Measurements from ENCODE around the gene CCDC63.

Gene CCDC63

DNA sequence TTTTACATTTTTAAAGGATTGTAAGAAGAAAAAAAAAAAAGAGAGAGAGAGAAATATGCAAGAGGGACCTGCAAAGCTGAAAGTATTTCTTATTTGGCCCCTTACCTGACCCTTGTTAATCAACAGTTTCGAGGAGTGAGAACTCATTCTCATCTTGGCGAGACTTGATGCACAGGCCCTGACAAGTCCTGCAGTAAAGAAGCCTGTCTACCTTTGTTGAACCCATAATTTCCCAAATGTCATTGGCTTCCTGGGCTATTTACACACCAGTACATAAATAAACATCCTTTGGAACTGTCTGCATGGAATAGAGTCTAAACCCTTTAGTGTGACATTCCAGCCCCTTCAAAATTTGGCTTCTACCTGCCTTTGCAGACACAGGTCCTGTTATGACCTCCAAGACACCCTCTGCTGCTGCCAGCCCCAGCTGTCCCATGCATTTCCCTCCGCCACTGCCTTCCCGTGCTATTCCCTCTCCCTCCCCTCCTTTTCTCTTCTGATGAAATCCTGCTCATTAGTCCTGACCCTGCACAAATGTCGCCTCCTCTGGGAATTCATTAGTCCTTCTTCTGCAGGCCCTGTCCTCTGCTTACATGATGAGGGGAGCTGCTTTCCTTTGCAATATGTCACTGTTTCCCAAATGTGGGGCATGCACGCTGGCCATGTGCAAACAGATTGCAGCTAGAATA, 38.5 kb downstream of the CCDC63 start:
- FAIRE-seq: no peak

DNA sequence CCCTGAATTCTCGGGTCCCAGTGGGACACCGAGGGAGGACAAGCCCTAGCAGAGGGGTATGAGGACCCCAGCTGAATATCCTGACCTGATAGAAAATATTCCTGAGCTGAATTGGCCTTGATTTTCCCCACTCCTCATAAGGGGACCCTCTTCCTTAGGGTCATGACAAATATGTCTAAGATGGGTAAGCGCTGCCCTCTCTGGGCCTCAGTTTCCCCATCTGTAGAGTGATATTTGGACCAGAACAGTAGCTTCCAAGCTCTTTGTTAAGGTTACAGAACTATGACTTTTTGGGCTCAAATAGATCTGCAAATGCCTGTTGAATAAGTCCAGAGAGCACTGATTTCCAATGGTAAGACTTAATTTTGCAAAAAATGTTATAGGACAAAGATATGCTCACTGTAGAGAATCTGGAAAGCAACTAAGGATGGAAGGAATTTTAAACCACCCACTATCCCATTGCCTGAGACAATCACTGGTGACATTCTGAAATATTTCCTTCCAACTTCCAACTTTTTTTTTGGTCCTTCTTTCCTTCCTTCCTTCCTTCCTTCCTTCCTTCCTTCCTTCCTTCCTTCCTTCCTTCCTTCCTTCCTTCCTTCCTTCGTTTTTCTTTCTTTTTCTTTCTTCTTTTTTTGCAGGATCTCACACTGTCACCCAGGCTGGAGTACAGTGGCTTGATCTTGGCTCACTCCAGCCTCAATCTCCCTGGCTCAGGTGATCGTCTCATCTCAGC, 41.6 kb downstream of the CCDC63 start:
- no peak for FAIRE-seq

DNA sequence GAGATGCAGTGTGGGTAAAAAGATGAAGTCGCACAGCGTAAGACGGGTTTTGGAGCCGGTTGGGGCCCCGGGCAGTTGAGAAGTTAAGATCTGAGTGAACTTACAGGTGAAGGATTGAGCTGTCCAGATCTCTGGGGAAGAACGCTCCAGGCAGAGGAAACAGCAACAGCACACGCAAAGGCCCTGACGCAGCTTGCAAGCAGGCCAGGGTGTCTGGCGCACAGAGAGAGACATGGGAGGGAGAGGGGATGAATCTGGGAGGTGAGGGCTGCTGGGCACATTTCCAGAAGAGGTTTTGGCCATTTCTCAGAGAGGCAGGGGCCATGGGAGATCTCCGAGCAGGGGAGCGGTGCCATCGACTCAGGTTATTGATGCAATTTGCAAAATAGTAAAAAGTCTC, 42.6 kb downstream of the CCDC63 start:
- no peak for FAIRE-seq

DNA sequence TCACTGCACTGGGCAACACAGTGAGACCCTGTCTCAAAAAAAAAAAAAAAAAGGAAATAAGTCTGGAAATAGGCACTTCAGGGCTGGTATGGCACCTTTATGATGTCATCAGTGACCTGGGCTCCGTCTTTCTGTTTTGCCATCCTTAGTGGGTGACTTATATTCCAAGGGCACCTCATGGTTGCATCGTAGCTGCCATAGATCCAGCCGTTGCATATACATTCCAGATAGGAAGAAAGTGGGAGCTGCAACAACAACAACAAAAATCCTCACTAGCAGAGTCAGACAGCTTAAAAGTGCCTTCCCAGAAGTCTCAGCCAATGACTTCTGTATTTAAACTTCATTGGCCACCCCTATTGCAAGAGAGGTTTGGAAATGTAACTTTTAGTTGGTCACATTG, 47.2 kb downstream of the CCDC63 start:
- FAIRE-seq: no peak

DNA sequence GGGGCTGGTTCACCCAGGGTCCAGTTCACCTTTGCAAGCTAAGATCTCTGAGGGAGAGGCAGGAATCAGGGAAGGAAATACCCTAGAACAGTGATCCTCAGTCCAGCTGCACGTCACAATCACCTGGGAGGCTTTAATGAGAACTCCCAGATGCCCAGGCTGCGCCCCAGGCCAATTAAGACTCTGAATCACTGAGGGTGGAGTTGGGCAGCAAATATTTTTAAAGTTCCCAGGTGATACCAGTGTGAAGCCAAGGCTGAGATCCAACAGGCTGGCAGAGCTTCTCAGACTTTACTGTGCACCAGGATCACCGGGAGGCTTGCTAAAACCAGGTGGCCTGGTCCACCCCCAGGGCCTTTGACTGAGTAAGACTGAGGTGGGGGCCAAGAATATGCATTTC, 49.8 kb downstream of the CCDC63 start:
- no peak for FAIRE-seq

DNA sequence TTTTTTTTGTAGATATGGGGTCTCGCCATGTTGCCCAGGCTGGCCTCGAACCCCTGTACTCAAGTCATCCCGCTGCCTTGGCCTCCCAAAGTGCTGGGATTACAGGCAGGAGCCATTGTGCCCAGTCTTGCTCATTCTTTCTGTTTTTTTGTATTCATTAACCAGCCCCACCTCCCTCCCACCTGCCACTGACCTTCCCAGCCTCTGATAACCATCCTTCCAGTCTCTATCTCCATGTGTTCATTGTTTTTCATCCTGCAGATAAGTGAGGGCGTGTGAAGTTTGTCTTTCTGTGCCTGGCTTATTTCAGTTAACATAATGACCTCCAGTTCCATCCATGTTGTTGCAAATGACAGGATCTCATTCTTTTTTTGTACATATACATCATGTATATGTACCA, 54.6 kb downstream of the CCDC63 start:
- no peak for FAIRE-seq

DNA sequence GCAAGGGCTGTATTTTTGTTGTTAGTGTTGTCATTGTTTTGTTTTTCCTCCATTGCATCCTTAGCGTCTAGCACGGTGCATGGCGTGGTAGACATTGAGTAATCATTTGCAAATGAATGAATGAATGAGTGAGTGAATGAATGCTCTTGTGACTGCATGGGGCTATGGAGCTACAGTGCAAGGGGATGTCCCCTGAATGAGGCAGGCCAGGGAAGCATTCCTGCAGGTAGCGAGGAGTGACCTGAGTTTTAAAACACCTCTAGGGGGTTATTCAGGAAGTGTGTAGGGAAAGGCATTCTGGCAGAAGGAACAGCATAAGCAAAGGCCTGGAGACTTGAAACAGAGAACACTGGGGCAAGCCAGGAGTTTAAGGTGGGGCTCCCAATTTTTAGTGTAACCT, 56.7 kb downstream of the CCDC63 start:
- FAIRE-seq: no peak

DNA sequence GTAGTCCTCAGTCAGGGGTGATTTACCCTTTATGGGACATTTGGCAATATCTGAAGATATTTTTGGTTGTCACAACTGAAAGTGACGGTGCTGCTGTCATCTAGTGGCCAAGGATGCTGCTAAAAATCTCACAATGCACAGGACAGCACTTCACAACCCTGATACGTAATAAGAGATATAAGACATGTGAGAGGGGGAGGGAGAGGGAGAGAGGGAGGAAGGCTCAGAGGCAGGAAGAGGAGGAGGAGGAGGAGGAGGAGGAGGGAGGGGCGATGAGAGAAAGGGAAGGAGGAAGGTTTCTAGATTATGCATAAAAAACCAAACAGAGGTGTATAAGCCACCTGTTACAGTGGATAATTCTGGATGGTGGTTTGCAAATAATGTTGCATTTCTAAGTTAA, 59.3 kb downstream of the CCDC63 start:
- no peak for FAIRE-seq

DNA sequence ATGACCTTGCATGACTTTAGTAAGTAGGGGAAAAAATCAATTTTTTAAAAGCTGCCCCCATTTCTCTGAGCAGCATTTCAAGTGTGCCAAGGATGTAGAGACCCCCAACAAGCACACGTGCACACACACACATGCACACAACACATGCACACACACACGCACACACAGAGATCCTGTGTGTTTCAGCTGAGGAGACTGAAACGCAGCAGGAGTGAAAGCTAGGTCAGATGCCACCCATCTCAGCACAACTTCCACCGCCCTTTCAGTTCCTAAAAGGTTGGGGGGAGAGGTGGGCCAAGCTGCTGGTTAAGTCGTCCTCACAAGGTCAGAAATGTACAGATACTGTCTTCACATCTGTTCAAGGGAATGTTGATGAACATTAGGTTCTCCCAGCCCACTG, 59.7 kb downstream of the CCDC63 start:
- FAIRE-seq: no peak

DNA sequence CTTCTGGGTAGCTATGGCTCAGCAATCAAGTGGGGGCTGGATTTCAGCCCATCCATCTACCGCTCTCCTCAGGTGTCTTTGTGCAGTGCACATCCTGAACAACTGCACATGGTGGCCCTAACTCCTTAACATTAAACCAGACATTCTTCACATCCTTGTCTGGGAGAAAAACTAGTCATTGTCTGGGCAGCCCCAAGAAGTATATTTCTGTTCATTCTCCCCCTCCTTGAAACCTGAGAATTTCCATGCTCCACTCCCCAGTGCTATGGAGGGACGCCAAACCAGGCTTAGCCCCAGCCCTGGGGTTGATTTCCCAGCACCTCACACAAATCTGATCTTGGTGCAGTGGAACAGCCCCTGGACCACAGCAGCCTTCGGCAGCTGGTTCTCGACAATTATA, 60.2 kb downstream of the CCDC63 start:
- no peak for FAIRE-seq

DNA sequence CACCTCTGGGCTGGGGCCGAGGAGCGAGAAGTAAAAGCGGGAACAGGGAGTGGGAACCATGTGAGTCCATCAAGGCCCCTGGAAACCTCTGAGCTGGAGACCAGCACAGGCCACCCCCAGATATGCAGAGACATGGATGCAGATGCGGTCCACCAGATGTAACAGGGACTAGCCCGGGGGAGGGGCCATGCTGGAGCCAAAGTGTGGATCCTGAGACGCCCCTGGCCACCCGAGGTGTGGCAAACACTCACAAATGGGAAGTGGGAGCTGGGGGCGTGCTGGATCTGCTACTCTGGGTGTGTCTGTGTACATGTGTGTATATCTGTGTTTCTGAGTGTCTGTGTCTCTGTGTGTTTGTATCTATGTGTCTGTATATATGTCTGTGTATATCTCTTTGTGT, 60.8 kb downstream of the CCDC63 start:
- FAIRE-seq: no peak

DNA sequence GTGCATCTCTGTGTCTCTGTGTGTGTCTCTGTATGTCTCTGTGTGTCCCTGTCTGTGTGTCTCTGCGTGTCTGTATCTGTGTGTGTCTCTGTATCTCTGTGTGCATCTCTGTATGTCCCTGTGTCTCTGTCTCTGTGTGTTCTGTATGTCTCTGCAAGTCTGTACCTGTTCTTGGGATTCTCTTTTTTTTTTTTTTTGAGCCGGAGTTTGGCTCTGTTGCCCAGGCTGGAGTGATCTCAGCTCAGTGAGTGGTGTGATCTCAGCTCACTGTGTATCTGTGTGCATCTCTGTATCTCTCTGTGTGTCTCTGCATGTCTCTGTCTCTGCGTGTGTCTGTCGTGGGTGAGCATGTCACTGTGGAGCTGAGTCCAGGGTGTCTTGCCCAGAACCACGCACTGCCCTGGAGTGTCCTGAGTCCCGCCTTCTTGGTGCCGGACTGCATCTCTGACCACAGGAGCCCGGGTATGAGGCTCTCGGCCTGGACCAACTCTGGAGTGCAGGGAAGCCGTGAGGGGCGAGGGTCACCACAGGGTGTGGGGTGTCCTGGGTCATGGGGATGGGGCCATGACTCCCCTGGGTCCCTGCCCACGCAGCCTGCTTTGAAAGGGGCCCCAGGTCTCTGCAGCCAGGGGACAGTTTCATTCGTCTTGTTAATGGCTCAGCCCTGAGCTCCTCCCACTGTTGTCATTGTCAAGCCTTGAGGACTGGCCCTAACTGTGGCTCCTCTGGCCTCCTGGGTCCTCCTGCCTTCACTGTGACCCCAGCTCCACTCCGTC, 61.8 kb downstream of the CCDC63 start:
- FAIRE-seq: no peak

DNA sequence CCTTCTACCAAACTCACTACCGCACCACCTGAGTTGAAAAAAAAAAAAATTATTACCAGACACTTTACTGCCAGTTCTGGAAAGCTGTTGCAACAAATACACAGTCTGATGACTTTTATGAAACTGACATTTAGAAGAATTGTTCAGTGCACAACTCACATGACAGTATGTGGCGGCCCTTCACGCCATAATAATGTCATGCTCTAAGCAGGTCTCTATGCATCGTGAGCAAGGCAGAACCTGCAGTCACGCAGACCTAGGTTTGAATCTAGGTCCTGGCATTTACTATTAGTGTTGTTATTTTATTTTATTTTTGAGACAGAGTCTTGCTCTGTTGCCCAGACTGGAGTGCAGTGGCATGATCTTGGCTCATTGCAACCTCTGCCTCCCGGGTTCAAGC, 65.5 kb downstream of the CCDC63 start:
- FAIRE-seq: no peak

DNA sequence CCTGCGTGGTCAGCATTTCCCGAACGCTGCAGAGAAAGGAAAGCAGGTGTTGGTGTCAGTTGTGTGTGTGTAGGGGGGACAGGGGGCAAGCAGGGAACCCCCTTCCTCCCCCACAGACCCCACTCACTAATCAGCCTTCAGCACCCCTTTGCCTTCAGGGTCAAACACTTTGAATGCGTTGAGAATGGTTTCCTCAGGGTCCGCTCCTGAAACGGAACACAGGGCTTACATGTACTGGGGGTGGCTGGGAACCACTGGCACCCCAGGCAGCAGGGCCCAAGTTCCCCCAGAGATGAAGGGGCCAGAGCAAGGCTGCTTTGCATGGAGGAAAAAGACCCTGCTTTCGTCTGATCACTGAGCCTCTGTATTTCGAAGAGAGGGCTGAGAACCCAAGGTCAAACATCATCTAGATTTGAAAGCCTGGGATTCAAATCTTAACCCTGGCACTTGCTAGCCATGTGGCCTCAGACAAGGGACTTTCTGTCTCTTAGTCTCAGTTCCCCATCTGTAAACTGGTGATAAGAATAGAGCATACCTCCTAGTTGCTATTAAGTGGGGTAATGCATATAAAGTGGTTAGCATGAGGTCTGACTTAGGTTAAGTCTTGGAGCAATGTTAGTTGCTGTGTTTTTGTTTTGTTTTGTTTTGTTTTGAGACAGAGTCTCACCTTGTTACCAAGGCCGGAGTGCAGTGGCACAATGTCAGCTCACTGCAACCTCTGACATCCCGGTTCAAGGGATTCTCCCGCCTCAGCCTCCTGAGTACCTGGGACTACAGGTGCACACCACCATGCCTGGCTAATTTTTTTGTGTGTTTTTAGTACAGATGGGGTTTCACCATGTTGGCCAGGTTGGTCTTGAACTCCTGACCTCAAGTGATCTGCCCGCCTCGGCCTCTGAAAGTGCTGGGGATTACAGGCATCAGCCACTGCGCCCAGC, 66.6 kb downstream of the CCDC63 start:
- no peak for FAIRE-seq

DNA sequence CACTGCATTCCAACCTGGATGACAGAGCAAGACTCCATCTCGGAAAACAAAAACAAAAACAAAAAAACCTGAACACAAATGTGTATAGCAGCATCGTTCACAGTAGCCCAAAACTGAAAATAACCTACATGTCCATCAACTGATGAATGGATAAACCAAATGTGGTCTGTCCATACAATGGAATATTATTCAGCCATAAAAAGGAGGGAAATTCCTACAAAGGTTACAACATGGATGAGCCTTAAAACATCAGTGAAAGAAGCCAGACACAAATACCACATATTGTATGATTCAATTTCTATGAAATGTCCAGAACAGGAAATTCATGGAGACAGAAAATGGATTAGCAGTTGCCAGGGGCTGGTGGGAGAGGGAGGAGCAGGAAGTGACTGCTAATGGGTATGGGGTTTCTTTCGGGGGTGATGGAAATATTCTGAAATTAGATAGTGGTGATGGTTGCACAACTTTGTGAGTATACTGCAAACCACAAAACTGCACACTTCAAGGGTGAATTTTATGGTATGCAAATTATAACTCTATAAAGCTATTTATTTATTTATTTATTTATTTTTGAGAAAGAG, 69.6 kb downstream of the CCDC63 start:
- FAIRE-seq: no peak

DNA sequence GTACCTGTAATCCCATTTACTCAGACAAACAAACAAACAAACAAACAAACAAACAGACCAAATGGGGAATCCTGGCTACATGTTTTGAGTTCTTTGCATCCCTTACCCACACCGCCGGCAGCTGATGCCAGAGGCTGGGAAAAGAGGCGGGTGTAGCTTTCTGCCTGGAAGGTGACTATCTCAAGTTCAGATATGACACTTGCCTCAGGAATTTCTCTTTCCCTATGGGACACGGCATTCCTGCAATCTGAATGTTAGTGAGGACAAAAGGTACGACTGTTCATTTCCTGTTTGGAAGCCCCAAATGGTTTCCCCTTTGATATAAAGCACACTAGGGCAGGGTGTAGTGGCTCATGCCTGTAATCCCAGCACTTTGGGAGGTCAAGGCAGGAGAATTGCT, 70.7 kb downstream of the CCDC63 start:
- no peak for FAIRE-seq

DNA sequence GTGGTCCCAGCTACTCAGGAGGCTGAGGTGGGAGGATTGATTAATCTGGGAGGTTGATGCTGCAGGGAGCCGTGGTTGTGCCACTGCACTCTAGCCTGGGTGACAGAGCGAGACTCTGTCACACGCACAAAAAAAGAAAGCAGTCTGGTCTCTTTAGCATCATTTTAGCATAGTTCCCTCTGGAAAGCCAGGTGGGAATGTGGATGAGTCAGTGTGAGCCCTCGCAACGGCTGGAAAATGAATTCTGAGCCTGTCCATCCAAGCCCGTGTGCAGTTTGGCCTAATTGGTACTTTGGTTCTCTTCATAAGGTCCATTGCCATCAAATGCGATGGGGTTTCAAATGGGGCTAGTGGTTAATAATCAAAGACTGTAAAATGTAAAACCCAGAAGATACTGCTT, 71.2 kb downstream of the CCDC63 start:
- no peak for FAIRE-seq

DNA sequence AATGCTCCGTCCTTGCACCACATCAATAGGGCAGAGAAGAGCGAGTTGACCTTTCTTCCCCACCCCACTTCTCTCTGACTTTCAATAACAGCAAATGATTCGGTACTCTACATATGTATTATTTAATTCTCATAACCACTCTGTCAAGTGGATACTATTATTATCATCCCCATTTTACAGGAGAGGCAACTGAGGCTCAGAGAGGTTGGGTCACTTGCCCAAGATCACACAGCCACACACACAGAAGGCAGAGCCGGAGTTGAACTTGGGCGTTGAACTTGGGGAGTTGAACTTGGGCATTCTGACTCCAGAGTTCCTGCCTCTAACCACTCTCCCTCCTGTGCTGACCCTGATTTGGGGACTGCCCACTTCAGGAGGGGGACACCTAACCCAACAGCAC, 72.9 kb downstream of the CCDC63 start:
- no peak for FAIRE-seq

DNA sequence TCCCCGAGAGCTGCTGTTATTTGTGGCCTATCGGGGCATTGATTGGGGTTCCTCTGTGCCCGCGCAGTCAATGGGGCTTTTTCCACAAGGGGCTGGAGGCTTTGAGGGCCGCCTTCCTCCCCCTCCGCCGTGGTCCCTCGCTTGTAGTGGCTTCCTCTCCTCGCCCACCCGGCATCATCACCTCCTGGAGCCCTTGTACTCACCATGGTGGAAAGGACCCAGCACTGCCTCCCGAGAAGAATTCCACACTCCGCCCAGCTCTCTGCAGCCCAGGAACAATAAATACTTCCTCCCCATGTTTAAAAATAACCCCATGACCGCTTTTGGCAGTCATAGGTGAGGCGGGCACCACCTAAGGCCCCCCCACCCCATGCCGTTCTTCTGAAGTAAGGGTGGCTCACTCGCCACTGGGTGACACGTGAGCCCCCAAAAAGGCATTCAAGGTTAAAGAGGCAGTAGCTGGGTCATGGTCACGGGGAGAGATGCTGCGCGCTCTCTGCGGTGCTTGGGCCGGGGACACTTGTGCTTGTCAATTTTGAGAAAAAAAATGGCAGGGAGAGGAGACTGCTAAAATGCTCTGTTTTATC, 73.6 kb downstream of the CCDC63 start, which contains the start of gene MYL2:
TSS of gene MYL2 (minus strand) at position 256 of the 587 bp plus-strand sequence. CDS start at position 206, 50 bp downstream.
- no peak for FAIRE-seq

DNA sequence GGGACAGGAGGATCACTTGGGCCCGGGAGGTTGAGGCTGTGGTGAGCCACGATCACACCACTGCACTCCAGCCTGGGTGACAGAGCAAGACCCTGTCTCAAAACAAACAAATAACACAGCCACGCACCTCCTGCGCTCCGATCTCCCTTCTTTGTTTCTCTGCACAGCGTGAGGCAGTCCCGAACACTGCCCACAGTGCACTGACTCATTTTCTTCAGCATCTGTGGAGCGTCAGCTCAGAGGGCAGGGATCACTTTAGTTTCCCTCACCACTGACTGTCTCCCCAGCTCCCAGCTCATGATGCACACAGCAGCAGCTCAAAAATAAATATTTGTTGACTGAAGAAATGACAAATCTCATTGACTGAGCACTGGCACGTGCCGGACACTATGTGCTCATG, 74.5 kb downstream of the CCDC63 start:
- FAIRE-seq: no peak

DNA sequence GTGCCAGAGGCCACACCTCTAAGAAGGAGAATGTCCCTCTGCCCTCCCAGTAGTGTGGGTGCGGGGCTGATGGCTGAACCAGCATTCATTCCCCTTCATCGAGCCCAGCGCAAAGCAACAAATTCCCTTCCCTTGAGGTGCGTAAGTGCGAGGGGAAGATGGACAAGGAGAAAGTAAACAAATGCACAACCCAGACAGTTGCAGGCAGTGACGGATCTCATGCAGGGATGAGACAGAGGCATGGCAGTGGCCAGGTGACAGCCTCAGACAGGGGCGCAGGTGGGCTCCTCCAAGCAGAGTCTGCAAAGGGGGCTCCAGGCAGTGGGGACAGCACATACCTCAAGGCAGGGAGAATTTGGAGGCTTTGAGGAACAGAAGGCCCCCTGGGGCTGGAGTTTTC, 75.9 kb downstream of the CCDC63 start:
- no peak for FAIRE-seq

DNA sequence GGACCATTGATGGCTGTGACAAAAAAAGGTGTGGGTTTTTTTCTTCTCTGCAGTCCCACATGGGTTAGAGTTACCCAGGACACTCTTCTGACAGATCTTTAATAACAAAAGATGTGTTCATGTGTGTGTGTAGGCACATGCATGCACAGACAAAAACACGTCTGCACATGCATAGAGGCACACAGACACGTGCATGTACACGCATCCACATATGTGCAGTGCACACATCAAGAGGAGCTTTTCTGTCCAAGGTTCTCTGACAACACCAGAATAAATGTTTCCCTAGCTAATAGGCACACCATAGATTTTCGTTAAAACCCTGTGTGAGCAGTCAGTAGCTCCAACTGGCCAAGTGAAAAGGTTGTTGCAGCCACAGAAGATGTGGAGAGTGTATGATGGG, 76.4 kb downstream of the CCDC63 start:
- no peak for FAIRE-seq
